ENCODE measurements around the gene KIAA0513. TPM values are rescaled to one million over a fixed set of nuclear protein-coding genes. Genes with fewer than 3 reads are reported as not detected.

The KIAA0513 gene
- total and polyA plus RNA-seq, 10 of the 15 experiments (the other 5 are each of a cell fraction or from before 2014, with no cell fraction given): 0.14 to 5.8 (median 2.0) TPM

- ChIA-PET CTCF (interaction anchor here (0.7 to 1.1 kb wide), 3 partner anchors 25 to 484 kb away, joined by 3 read pairs; no protein-coding TSS in a partner anchor), POLR2A (no interaction called here), SMC1A (ENCODE audit: uncharacterized antibody, unreplicated experiment) (no interaction called here), RAD21 (ENCODE audit: unreplicated experiment) (no interaction called here)
- intact Hi-C loops (cut with micrococcal nuclease; ENCODE audit: unreplicated experiment) (no loop called here), in situ Hi-C loops (cut with MboI) (no loop called here)
- Histone ChIP-seq H3K27me3 (replicated peaks in 1 of 2; ENCODE audit: control insufficient read depth in 2 of 2, insufficient read depth in 2 of 2, low read length in 1 of 2) (no peaks in the 10 kb centered on the region; a peak in 1 of 4 replicates), H3K4me3 (no peak overlapping the region), H4K20me1 (ENCODE audit: control insufficient read depth, insufficient read depth) (no peaks in the 10 kb centered on the region), H3K36me3 (ENCODE audit: control insufficient read depth in 2 of 2, insufficient read depth in 2 of 2, low read length in 1 of 2) (no peaks in the 10 kb centered on the region), H2AFZ (ENCODE audit: control insufficient read depth, low read depth, low read length) (no peak overlapping the region), H3K27ac (ENCODE audit: control insufficient read depth, insufficient read depth) (no peak overlapping the region), H3K79me2 (ENCODE audit: control insufficient read depth, insufficient read depth, low read length) (no peaks in the 10 kb centered on the region), H3K9ac (ENCODE audit: control insufficient read depth, insufficient read depth, low read length) (no peak overlapping the region), H3K4me2 (ENCODE audit: control insufficient read depth, insufficient read depth) (no peak overlapping the region), H3K4me1 (ENCODE audit: control insufficient read depth, insufficient read depth, low read length) (peaks cover 24% of the 10 kb centered on the region), H3K9me3 (replicated peaks; ENCODE audit: control insufficient read depth, insufficient read depth, low read length) (no peaks in the 10 kb centered on the region)
- FAIRE-seq (no peak), DNase-seq (ENCODE audit: low read depth, low spot score) (no peak), ATAC-seq (no peak)
- 71% methylated on average over 9 of the region's 9 CpGs for WGBS (ENCODE audit: insufficient coverage, insufficient replicate concordance, low lambda C conversion rate, missing lambda C conversion rate)
- no TSS peak for BruUV-seq (replicated peaks)
- no peak for TF ChIP-seq NR2C1 (IDR thresholded peaks at IDR 0.05)
- TF ChIP-seq SIX5 (IDR thresholded peaks at IDR 0.05; ENCODE audit: low read depth, low read length, severe bottlenecking): no peak
- TF ChIP-seq TBL1XR1 (IDR thresholded peaks at IDR 0.05; ENCODE audit: low read depth, low read length): no peak
- no peak for TF ChIP-seq SREBF2 (IDR thresholded peaks at IDR 0.05; ENCODE audit: low read length)
- no peak for TF ChIP-seq EGR1 (IDR thresholded peaks at IDR 0.05; ENCODE audit: borderline replicate concordance in 1 of 2, low read depth in 2 of 2, low read length in 2 of 2)
- TF ChIP-seq KAT2A (conservative IDR thresholded peaks at IDR 0.05; ENCODE audit: control insufficient read depth, low read depth, low read length): no peak
- TF ChIP-seq NR2F1 (conservative IDR thresholded peaks at IDR 0.05): no peak
- no peak for TF ChIP-seq SMARCA5 (IDR thresholded peaks at IDR 0.05)
- TF ChIP-seq ZNF592 (IDR thresholded peaks at IDR 0.05): no peak
- TF ChIP-seq, protein P1, sequence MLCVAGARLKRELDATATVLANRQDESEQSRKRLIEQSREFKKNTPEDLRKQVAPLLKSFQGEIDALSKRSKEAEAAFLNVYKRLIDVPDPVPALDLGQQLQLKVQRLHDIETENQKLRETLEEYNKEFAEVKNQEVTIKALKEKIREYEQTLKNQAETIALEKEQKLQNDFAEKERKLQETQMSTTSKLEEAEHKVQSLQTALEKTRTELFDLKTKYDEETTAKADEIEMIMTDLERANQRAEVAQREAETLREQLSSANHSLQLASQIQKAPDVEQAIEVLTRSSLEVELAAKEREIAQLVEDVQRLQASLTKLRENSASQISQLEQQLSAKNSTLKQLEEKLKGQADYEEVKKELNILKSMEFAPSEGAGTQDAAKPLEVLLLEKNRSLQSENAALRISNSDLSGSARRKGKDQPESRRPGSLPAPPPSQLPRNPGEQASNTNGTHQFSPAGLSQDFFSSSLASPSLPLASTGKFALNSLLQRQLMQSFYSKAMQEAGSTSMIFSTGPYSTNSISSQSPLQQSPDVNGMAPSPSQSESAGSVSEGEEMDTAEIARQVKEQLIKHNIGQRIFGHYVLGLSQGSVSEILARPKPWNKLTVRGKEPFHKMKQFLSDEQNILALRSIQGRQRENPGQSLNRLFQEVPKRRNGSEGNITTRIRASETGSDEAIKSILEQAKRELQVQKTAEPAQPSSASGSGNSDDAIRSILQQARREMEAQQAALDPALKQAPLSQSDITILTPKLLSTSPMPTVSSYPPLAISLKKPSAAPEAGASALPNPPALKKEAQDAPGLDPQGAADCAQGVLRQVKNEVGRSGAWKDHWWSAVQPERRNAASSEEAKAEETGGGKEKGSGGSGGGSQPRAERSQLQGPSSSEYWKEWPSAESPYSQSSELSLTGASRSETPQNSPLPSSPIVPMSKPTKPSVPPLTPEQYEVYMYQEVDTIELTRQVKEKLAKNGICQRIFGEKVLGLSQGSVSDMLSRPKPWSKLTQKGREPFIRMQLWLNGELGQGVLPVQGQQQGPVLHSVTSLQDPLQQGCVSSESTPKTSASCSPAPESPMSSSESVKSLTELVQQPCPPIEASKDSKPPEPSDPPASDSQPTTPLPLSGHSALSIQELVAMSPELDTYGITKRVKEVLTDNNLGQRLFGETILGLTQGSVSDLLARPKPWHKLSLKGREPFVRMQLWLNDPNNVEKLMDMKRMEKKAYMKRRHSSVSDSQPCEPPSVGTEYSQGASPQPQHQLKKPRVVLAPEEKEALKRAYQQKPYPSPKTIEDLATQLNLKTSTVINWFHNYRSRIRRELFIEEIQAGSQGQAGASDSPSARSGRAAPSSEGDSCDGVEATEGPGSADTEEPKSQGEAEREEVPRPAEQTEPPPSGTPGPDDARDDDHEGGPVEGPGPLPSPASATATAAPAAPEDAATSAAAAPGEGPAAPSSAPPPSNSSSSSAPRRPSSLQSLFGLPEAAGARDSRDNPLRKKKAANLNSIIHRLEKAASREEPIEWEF (IDR thresholded peaks at IDR 0.05; ENCODE audit: insufficient replicate concordance, low read depth, low read length): no peak
- TF ChIP-seq STAT1 (conservative IDR thresholded peaks at IDR 0.05): no peak
- TF ChIP-seq RCOR1 (conservative IDR thresholded peaks at IDR 0.05; ENCODE audit: low read depth, low read length): no peak
- no peak for TF ChIP-seq CHD2 (IDR thresholded peaks at IDR 0.05; ENCODE audit: borderline replicate concordance, low read depth, low read length)
- TF ChIP-seq IRF4 (IDR thresholded peaks at IDR 0.05; ENCODE audit: low read depth, low read length): no peak
Observed at GRCh38 chr16:85081038-85081437, 53.4 kb downstream of the KIAA0513 start.

Measured in GM12878 (cell line).